Activated gamma-delta T cell treated with Interleukin-2 at 50 U/mL for 16 hours (primary cell): ENCODE measurements around the gene EMC9.

Source experiments
- DNase-seq: peaks from one replicate; pipeline ENCODE4 v3.0.0-alpha.2; 2020

Gene EMC9

DNA sequence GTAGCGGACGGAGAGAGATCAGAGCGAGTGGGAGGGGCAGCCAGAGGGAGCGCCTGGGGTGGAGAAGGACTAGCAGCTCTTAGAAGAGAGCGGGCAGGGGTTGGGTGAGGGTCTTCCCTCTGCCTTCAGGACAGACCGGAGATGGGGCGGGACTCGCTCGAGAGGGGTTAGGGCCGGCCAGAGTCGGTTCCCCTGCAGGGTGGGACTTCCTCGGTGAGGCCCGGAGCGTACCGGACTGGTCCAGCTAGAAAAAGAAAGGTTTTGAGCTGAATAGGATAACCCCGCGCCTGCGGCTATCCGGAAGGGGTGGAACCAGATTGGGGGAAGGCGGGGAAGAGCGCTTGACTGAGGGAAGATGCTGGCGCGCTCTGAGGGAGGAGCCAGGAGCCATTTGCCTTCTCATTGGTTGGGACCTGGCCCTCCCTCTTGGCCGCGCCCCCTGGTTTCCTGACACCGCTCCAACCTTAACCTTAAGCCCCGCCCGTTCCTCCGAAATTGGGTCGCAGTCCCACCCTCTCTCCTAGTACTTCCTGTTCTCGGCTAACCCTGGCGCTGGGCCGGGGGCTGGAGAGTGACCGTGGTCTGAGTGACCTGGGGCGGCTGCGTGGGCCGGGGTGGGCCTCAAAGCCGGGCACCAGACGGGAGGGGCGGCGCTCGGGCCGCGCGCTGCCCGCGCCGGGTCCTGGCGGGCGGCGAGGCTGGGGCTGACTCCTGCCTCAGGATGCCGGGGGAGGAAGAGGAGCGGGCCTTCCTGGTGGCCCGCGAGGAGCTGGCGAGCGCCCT, 5.8 kb upstream of the EMC9 start, which contains the start of gene RNF31:
Gene RNF31 (plus strand): TSS at position 521 of the 783 bp plus-strand sequence. CDS start 201 bp downstream, at position 722.
- peak; percentile 98 for DNase-seq

DNA sequence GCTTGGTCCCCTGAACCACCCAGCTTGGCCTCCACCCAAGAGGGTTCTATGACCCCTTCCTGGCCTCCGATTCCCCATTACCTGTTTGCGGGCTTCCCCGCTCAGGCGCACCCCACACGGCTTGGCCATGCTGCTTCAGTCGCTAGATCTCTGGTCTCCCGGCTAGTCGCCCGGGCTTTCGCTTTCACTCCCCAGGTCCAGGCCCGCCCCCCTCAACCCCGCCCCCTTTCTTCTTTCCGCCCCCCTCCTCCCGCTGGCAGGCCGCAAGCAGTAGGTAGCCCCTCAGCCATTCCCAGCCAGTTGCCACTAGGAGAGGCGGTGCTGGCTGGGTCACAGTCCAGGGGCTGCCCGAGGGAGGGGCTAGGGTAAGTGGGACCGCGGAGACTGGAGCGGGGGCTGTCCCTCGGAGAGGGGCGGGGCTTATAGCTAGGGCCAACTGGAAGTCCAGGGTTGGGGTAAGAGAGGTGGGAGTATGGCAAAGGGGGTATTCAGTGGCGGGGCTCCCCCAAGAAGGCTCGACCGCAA, 5.1 kb upstream of the EMC9 start, which contains the start of gene PSME2:
Gene PSME2 (minus strand): TSS at position 158 of the 525 bp plus-strand sequence. CDS start 29 bp downstream, at position 129.
- DNase-seq: peak; percentile 77

DNA sequence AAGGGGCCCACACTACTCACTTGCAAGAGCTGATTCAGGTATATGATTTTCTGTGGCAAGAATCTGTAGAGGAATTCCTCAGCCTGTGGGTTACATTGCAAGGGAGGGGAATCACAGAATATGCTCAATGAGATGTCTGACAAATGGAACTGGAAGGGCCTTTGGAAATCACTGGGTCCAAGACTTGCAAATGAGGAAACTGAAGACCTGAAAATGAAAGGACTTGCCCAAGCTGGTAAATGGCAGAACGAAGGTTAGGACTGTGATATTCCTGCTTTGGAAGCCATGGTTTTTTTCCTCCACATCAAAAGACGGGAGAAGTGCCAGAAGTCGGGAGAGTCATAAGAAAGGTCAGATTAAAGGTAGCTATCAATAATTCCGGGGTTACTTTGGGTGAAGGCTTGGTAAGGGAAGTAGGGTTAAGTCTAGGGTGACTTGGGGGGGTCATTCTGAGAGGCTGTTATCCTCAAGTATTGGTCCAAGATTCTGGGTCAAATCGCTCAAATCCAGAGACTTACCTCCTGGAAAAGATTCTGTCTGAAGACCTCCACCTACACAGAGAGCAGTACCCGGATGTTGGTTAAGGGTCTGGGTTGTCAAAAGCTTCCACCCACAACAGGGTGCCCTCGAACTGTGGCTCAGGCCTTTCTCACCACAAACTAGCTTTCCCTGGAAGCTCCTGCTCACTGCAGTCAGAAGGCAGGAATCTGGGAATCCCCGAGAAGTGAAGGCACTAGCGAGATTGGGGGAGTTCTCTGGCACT, 4.5 kb upstream of the EMC9 start:
- no peak for DNase-seq

DNA sequence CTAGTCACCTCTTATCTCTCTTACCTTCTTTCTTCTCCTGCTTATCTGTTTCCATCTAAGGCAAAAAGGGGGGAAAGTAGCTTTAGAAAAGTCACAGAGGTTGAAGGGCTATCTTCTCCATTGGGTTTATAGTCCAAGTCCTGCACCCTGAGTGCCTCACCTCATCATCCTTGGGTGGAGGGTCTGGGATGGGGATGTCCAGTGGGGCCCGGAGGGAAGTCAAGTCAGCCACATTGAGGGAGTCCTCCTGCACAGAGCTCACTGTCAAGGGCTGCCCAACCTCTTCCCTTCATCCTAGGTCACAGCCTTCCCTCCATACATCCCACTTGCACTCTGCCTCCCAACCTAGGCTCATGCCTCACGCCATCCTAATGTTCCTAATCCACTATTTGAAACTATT, 3.8 kb upstream of the EMC9 start:
- DNase-seq: no peak

DNA sequence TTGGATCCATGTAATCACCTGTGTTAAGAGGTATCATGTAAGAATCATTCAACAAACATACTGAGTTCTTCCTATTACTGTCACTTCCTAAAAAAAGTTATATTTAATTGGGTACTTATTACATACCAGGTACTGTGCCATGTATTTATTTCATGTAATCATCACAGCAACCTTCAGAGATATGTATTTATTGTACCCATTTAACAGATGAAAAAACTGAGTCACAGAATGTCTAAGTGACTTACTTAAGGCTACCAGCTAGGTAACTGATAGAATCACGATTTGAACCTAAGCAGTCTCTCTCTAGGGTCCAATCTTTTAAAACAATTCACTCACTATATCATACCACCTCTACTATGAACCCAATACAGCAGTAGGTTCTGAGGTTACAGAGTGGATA, 3.1 kb upstream of the EMC9 start:
- DNase-seq: no peak

DNA sequence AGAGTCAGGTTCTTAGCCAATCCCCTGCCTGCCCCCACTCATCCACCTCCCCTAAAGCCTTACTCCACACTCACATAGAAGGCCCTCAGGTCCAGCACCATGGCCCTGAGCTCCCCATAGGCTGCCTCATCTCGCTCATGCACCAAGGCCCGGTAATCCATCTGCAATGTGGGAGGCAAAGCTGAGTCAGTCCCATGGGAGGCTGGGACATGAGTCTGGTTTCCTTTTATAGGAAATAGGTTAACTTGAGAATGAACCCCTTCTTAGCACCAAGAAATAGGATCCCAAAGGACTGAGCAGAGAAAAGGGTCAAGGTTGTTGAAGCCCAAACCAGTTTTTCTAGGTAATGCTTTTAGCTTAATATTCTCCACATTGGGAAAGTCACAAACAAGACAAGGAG, 2.1 kb upstream of the EMC9 start:
- no peak for DNase-seq

DNA sequence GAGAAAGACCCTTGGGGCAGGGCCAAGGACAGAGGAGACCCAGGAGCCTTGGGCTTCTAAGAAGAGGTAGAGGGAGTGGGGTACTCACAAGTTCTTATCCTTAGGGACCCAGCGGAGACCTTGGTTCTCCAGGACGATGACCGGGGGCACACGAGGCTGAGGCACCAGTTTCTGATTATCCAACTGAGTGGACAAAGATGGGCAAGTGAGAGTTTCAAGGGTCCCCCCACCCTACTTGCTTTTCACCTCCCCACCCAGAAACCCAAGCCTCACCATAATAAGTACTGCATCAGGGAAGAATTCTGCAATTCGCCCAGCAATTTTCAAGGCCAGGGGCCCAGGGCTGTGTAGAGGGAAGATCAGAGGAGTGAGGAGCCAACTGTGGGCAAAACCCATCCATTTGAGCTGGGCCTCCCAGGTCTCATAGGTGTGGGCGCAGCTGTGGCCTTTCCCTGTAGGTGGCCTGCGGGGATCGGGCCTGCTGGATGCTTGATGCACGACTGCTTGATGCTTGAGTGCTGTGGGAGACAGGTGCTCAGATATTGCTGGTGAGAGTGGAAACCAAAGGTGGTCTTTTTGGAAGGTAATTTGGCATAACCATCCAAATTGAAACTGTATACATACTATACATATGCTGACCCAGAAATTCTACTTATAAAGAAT, 2.0 kb downstream of the EMC9 start:
- no peak for DNase-seq

DNA sequence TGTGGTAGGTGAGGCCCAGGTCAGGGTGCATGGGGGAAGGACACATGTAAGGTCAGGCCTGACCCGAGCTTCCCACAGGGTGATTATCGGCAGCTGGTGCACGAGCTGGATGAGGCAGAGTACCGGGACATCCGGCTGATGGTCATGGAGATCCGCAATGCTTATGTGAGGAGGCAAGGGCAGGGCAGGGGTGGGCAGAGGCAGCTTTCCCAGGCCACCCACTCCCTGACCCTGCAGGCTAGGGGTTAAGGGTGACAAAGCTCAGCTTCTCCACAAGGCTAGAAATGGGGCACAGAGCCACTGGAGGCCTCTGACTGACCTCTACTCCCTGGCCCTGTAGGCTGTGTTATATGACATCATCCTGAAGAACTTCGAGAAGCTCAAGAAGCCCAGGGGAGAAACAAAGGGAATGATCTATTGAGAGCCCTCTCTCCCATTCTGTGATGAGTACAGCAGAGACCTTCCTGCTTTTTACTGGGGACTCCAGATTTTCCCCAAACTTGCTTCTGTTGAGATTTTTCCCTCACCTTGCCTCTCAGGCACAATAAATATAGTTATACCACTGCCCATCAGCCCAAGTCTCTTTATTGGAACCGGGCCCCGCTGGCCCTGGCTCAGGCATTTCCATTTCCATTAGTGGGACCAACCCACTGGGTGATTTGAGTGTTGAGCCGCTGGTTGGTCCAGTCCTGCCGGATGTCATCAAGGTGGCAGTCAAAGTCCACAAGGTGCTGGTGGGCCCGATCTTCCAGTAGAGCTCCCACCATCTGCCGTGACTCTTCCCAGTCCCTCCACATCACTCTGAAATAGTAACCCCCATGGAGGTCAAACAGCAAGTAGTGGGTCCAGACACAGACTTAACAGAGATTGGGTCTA, 2.8 kb downstream of the EMC9 start:
- no peak for DNase-seq

DNA sequence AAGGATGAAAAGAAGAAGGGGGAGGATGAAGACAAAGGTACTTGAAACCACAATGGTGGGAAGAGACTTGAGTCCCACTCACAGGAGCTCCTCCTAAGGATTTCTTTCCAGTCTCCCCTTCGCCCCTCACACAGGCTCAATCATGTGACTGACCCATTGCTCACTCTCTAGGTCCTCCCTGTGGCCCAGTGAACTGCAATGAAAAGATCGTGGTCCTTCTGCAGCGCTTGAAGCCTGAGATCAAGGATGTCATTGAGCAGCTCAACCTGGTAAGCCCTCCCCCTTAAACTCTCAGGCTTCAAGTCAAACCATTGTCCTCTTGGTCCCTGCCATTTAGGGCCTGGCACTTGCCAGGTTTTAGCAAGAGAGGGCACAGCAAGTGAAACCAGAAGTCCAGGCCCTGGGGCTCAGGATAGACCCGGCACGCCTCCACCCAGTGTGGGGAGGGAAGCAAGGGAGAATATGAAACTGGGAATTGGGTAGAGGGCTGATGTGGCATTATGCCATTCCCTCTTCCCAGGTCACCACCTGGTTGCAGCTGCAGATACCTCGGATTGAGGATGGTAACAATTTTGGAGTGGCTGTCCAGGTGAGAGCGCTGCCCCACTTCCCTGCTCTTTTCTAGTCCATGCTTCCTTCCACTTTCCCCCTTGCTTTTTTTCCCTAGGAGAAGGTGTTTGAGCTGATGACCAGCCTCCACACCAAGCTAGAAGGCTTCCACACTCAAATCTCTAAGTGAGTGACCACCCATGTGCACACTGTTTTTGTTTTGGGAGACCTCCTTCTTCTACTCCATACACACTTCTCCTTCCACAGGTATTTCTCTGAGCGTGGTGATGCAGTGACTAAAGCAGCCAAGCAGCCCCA, 3.6 kb downstream of the EMC9 start:
- DNase-seq: no peak

DNA sequence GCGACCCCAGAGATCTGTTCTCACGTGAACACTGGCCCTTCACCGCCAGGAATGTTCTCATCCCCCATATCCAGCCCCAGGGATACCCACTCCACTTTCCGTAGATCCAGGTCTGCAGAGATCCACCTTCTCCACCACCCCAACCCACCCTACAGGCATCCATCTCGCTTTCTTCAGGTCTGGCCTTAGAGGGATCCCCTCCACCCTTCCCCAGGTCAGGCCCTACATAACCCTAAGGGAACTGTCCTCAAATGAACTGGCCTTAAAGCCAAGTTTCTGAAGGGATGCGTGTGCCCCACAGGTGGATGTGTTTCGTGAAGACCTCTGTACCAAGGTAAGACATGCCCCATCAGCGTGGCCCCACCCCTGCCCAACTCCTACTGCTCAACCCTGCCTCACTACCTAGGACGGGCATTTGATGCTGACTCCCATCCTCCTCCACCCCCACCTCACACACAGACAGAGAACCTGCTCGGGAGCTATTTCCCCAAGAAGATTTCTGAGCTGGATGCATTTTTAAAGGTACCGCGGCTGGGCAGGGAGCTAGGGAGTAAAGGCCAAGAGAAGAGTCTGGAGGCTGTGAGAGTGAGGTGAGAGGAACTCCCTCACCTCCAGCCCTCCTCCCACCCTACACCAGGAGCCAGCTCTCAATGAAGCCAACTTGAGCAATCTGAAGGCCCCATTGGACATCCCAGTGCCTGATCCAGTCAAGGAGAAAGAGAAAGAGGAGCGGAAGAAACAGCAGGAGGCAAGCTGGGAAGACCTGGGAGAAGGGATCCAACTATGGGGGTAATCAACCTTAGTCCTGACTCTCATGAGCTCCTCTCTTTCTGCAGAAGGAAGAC, 4.5 kb downstream of the EMC9 start:
- no peak for DNase-seq

DNA sequence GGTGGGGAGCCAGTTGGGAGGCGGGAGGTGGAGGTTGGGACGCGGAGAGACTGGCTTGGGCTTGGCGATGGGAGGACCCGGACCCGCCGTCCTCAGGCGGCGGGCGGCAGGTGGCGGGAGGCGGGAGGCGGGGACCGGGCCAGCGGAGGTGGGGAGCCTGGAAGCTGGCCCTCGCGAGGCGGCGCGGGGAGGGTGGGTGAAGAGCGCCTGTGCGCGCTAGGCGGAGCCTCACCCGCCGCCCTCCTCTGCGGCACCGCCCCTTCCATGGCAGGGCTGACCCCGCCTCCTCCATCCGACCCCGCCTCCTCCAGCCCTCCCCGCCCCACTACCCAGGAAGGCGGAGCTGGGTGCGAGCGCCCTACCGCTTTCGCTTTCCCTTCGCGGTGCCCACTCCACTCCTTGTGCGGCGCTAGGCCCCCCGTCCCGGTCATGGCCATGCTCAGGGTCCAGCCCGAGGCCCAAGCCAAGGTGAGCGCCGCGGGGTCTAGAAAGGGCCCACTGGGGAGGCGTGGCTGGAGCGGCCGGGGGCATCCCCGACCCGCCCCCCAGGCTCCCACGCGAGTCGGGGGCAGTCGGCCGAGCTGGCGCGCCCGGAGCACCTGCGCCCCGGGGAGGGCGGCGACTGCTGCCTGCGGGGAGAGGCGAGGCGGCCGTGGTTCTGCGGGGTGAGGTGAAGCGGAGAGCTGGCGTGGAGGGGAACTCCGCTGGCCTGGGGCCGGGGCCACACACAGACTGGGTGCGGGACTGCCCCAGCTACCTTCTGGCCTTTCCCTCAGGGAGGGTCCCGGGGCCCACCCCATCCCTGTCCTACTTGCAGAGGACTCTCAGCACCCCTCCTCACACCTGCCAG, 5.3 kb downstream of the EMC9 start, which contains the start of gene PSME1:
Gene PSME1 (plus strand): TSS at position 361 of the 850 bp plus-strand sequence. CDS start 69 bp downstream, at position 430.
- peak; percentile 93 for DNase-seq

DNA sequence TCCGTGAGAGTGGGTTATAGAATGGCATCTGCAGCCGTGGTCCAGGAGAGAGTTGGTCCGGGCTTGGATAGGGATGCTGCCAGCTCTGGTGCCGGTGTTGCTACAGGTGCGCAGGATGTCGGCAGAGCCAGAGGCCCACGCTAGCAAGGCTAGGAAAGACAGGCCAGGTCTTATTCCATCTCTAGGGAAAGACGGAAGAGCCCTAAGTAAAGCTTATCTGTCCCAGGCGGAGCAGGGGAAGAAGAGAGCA, 5.9 kb downstream of the EMC9 start:
- no peak for DNase-seq

DNA sequence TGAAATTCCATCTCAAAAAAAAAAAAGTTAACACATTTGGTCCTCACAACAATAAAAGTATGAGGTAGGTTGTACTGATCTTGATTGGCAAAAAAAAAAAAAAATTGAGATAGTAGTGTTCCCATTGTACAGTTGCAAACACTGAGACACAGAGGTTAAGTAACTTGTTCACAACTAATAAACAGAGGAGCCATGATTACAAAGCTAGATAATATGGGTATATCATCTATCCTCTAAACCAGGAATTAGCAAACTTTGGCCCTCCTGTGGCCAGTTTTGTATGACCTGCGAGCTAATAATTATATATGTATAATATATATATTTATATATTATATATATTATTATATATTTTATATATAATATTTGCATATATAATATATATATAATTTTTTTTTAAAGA, 7.7 kb downstream of the EMC9 start:
- DNase-seq: no peak

DNA sequence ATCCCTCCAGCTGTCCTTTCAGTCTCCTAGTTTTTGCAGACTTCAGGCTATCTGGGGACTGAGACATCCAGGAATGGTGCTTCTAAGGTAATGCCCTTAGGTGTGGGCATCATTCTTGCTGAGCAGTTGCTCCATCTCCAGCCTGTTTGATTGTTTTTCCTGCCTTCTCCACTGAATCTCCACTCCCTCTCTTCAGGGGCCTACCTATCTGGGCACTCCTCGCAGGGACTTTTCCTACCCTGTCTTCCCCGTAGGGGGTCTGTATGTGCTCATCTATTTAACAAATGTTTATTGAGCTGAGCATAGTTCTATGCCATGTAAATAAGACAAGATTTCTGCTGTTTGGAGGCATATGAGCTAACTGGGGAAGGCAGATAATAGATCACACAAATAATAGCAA, 8.4 kb downstream of the EMC9 start:
- no peak for DNase-seq

DNA sequence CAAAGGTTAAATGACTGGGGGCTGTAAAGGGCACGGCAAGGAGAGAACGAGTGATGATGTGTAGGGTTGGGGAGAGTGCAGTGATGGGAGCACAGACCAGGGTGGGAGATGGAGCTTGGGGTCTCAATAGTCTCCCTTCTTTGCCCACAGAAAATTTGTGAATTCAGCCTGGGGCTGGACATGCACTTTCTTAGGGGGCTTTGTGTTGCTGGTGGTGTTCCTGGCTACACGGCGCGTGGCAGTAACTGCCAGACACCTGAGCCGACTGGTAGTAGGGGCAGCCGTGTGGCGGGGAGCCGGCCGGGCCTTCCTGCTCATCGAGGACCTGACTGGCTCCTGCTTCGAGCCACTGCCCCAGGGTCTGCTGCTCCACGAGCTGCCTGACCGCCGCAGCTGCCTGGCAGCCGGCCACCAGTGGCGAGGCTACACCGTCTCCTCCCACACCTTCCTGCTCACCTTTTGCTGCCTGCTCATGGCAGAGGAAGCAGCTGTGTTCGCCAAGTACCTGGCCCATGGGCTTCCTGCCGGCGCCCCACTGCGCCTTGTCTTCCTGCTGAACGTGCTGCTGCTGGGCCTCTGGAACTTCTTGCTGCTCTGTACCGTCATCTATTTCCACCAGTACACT, 9.2 kb downstream of the EMC9 start:
- no peak for DNase-seq

DNA sequence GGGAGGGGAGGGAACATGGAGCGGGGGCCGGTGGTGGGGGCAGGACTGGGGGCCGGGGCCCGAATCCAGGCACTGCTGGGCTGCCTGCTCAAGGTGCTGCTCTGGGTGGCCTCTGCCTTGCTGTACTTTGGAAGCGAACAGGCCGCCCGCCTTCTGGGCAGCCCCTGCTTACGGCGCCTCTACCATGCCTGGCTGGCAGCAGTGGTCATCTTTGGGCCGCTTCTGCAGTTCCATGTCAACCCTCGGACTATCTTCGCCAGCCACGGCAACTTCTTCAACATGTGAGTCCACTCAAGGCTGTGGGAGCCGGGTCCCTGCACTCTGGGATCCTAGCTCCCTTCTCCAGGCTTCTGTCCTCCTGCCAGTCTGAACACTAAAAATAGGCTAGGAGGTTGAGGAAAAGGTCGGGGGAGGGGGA, 9.8 kb downstream of the EMC9 start:
- DNase-seq: no peak

DNA sequence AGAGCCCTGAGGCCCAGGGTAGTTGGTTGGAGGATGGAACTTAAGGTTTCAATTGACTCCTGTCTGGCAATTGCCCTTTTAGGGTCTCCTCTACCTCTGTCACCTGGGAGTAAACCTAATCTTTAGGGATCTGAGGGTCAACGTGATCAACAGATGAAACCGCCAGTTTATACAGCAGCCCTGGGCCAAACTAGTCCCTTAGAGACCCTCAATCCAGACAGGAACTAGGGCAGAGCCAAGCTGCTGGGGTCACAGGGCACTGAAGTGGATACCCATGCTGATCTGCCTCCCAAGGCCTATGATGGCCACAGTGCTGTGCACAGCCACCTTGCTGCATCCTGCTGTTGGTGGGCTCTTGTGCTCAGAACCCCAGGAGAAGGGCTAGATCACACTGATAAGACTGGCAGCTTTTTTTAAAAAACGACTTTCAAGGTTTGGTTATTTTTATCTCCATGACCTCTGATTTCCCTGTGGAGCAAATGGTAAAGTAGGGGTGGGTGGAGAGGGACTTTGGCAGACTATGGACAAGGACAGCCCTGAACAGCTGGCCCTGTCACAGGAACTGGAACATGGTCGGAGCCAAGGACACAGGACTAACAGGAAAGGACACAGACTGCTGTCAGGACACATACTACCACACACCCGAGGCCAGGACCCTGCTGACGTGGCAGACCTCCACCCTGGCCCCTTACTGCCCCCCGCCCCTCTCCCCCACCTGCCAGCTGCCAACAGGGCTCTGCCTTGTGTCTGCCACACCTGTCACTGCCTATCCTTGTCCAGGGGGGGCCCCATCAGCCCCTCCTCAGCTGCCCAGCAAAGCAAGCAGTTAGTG, 10.5 kb downstream of the EMC9 start:
- no peak for DNase-seq

DNA sequence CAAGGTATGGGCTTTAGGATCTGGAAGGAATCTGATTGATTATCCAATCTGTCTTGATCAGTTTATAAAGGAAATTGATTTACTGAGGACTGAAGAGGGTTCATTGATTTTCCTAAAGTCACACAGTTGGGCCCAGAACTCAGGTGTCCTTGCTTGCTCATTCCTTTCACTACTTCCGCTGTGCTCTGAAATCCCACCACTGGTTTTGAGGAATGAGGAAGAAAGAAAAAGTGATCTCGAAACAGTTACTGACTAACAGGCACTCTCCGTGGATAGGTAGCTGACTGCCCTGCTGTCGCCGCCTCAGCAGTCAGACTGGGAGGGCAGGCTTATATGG, 11.0 kb downstream of the EMC9 start, which contains the start of gene FITM1:
Gene FITM1 (plus strand): TSS at position 280 of the 337 bp plus-strand sequence. CDS start 905 bp downstream, outside the sequence.
- DNase-seq: no peak
